Breast epithelium (tissue), 4 donors: ENCODE measurements around the gene IL22RA2. TPM values are rescaled to one million over a fixed set of nuclear protein-coding genes. Genes with fewer than 3 reads are reported as not detected.
A peak's percentile ranks its signal among the peaks of the same experiment; 100 is the strongest.

Experiments
- DNase-seq, 2 donors: peaks; one replicate each; pipeline ENCODE4 v3.0.0-alpha.2; 2019; ENCODE audit warnings: low spot score in 2 of 2
- H3K27ac ChIP-seq, 2 donors: fragments of 200-600 bp; sonication (generic) in 1 of 2; one replicate each; pipeline ENCODE4 v1.5.1; 2016 to 2019; ENCODE audit warnings: mild to moderate bottlenecking in 1 of 2
- H3K27me3 ChIP-seq, 2 donors: fragments of 200-600 bp; sonication (generic) in 1 of 2; one replicate each; pipeline versions ENCODE4 v1.5.1 to v1.6.0; 2017 to 2019; ENCODE audit warnings: control low read depth in 1 of 2, mild to moderate bottlenecking in 1 of 2
- H3K36me3 ChIP-seq: fragments of 200-600 bp; one replicate; pipeline ENCODE4 v1.5.1; 2019
- H3K4me1 ChIP-seq, 2 donors: fragments of 200-600 bp; sonication (generic); one replicate each; pipeline ENCODE4 v1.5.1; 2016 to 2019; ENCODE audit warnings: control low read depth in 1 of 2
- H3K4me3 ChIP-seq, 3 donors: fragments of 200-600 bp; sonication (generic); 1 replicate in 2 of 3; 2 replicates in 1 of 3; pipeline ENCODE4 v1.5.1; 2016 to 2019; ENCODE audit warnings: mild to moderate bottlenecking in 3 of 3, moderate library complexity in 2 of 3
- H3K9me3 ChIP-seq, 2 donors: fragments of 200-600 bp; sonication (generic) in 1 of 2; one replicate each; pipeline ENCODE4 v1.5.1; 2016 to 2019; ENCODE audit warnings: control low read depth in 1 of 2
- CTCF ChIP-seq, 3 donors: fragments of 450-650 bp; IDR thresholded peaks; one replicate each; pipeline ENCODE4 v1.5.1; 2016 to 2017; ENCODE audit warnings: antibody characterized with exemption in 3 of 3, mild to moderate bottlenecking in 3 of 3, moderate library complexity in 3 of 3
- POLR2A ChIP-seq: fragments of 450-650 bp; IDR thresholded peaks from one replicate; pipeline ENCODE4 v1.6.1; 2016; ENCODE audit warnings: antibody characterized with exemption, mild to moderate bottlenecking, moderate library complexity
- POLR2AphosphoS5 ChIP-seq, 3 donors: sonication (generic); formaldehyde crosslinking; IDR thresholded peaks; one replicate each; pipeline ENCODE4 v1.6.1; 2017; ENCODE audit warnings: antibody characterized with exemption in 3 of 3
- intact Hi-C: fragments of 100-400 bp; cut with DNase I; formaldehyde crosslinking; loops from one replicate; pipeline ENCODE4 v1.15.1; 2023; ENCODE audit warnings: low total_unique reads
- total RNA-seq, 3 donors: library from RNA; depleted of rRNA; stranded (reverse); fragments of >200 nt; gene quantifications; one replicate each; pipeline ENCODE4 v1.1.0, GENCODE V29; 2016

IL22RA2 gene
- total RNA-seq, 3 donors from 2014 or later = 0.15 TPM; not detected in 2

DNA sequence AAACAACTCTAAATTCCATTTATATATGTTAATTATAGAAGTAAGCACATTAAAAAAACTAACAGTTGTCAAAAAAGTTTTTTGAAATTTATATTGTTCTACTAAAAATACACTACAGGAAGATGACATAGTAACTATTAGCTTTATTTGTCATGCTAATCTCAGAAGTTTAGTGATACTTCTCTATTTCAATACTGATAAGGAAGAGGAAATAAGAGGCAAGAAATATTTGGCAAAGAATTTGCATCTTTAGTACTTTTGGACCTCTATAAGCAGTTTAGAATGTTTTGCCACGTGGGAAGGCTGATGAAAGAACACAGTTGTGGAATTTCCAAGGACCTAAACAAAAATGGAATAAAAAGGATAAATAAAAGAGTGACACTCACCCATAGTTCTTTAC is 33.1 kb upstream of the IL22RA2 start:
- Histone ChIP-seq H3K4me1 (peaks cover 0 to 3% of the 10 kb centered on the region in 2 donors), H3K4me3 (no peak overlapping the region), H3K36me3 (no peaks in the 10 kb centered on the region), H3K27me3 (no peaks in the 10 kb centered on the region), H3K9me3 (peaks cover 0 to 3% of the 10 kb centered on the region in 2 donors), H3K27ac (no peak overlapping the region)
- no peak for TF ChIP-seq POLR2A
- TF ChIP-seq POLR2AphosphoS5 (IDR thresholded peaks at IDR 0.05) = no peak
- no peak for TF ChIP-seq CTCF (IDR thresholded peaks at IDR 0.05)
- no peak for DNase-seq
- intact Hi-C loops = no loop called here

DNA sequence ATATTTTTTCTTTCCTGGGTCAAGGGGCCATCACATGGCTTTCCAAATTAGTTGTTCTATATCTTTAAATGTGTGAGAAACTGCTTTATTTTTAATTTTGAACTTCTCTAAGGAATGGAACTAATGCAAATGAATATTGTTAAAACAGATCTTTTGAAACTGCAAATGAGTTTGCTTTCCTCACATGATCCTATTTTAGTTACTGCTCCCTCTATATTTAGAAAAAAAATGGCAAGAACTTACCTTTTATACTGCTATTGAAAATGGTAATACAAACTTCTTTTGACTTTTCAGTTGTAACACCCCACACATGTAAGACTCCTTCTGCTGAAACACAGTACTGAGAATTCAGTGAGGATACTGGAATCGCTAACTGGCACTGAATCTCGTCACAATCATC is 29.8 kb upstream of the IL22RA2 start:
- H3K4me1 ChIP-seq = no peaks in the 10 kb centered on the region
- no peak for DNase-seq
- H3K36me3 ChIP-seq = no peaks in the 10 kb centered on the region
- no peaks in the 10 kb centered on the region for H3K27me3 ChIP-seq
- intact Hi-C loops = no loop called here
- H3K27ac ChIP-seq = no peak overlapping the region
- TF ChIP-seq CTCF (IDR thresholded peaks at IDR 0.05) (no peak), POLR2A (no peak), POLR2AphosphoS5 (IDR thresholded peaks at IDR 0.05) (no peak)
- peaks cover 0 to 2% of the 10 kb centered on the region in 2 donors for H3K9me3 ChIP-seq
- no peak overlapping the region for H3K4me3 ChIP-seq

DNA sequence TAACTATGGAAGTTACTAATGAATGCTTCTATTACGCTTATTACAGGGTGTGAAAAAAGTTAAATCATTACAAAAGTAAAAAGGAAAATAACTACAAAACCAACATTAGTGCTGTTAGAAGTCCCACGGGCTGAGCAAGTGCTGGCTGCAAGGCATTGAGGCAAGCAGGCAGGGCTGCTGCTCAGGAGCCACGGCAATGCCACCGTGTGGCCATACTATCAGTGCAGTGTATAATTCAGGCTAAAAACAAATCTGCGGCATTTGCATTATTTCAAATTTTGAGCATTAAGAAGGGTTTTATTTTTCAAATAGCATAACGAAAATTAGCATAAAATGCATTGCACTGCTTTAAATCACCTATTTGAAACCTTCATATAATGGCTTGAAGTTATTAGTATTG is 28.6 kb upstream of the IL22RA2 start:
- no peak overlapping the region for H3K4me3 ChIP-seq
- H3K9me3 ChIP-seq = no peaks in the 10 kb centered on the region
- peaks cover 3% of the 10 kb centered on the region for H3K36me3 ChIP-seq
- no peak overlapping the region for H3K27ac ChIP-seq
- DNase-seq = no peak
- TF ChIP-seq CTCF (IDR thresholded peaks at IDR 0.05) (peak; percentile 42 to 58 (median 48)), POLR2A (no peak)
- H3K4me1 ChIP-seq = no peaks in the 10 kb centered on the region
- intact Hi-C loops = no loop called here
- H3K27me3 ChIP-seq = no peaks in the 10 kb centered on the region

DNA sequence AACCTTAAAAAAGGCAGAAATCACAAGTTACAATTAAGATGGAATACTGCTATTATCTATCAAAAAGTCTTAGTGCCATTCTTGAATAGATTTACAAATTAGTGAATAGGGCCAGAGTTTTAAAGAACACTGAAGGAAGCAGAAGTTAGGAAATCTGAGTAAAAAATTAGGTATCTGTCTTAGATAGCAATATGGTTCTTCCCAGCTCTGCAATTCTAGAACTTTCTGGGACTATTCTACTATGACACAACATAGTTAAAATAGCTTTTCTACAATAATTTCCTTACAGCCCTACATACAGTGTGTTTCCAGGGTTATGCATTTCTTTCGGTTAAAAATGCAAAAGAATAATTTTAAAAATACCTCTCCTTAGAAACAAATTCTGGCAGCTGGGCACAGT is 27.6 kb upstream of the IL22RA2 start:
- H3K27me3 ChIP-seq = no peaks in the 10 kb centered on the region
- H3K9me3 ChIP-seq = no peaks in the 10 kb centered on the region
- no peaks in the 10 kb centered on the region for H3K4me1 ChIP-seq
- peaks cover 4% of the 10 kb centered on the region for H3K36me3 ChIP-seq
- TF ChIP-seq POLR2A = no peak
- no peak for TF ChIP-seq POLR2AphosphoS5 (IDR thresholded peaks at IDR 0.05)
- no peak for TF ChIP-seq CTCF (IDR thresholded peaks at IDR 0.05)
- no peak for DNase-seq
- H3K27ac ChIP-seq = no peak overlapping the region
- H3K4me3 ChIP-seq = no peak overlapping the region
- intact Hi-C loops = no loop called here

DNA sequence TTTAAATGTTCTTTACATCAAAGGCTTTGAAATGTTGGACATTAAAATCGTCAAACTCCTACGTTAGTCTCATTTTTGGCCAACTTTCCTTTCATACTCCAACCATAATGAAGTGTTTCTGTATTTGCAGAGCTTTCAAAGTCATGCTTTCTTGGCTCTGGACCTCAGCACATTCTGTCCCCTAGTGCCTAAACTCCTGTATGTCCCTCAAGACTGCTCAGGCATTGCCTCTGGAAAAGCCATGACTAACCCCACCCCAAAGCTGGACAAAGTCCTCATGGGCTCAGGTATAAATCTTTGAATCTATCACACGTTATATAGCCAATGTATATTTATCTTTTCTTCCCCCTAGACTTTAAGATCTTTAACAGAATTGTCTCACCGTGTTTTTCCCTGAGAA is 26.8 kb upstream of the IL22RA2 start:
- Histone ChIP-seq H3K27ac (no peak overlapping the region), H3K4me1 (no peaks in the 10 kb centered on the region), H3K36me3 (peaks cover 4% of the 10 kb centered on the region), H3K9me3 (no peaks in the 10 kb centered on the region), H3K27me3 (no peaks in the 10 kb centered on the region), H3K4me3 (no peak overlapping the region)
- no peak for DNase-seq
- intact Hi-C loops = no loop called here
- no peak for TF ChIP-seq CTCF (IDR thresholded peaks at IDR 0.05)
- TF ChIP-seq POLR2AphosphoS5 (IDR thresholded peaks at IDR 0.05) = no peak
- no peak for TF ChIP-seq POLR2A
